Vagina (tissue), 2 donors: ENCODE results near the gene UROS. TPM values are rescaled to one million over a fixed set of nuclear protein-coding genes. Genes with fewer than 3 reads are reported as not detected.

Experiments
- DNase-seq, 2 donors: peaks; one replicate each; pipeline ENCODE4 v3.0.0-alpha.2; 2017; ENCODE audit errors: extremely low spot score in 2 of 2
- H3K27ac ChIP-seq: fragments of 200-600 bp; sonication (generic); one replicate; pipeline ENCODE4 v1.5.1; 2019
- H3K27me3 ChIP-seq: fragments of 200-600 bp; sonication (generic); one replicate; pipeline ENCODE4 v1.5.1; 2019
- H3K36me3 ChIP-seq, 2 donors: fragments of 200-600 bp; sonication (generic); one replicate each; pipeline ENCODE4 v1.5.1; 2017 to 2019
- H3K4me1 ChIP-seq: fragments of 200-600 bp; sonication (generic); one replicate; pipeline ENCODE4 v1.5.1; 2019
- H3K4me3 ChIP-seq, 2 donors: fragments of 200-600 bp; sonication (generic); 1 replicate in 1 of 2; 2 replicates in 1 of 2; pipeline ENCODE4 v1.5.1; 2016 to 2019
- H3K9me3 ChIP-seq: fragments of 200-600 bp; sonication (generic); one replicate; pipeline ENCODE4 v1.5.1; 2019
- CTCF ChIP-seq, 3 experiments: fragments of 450-650 bp in 2 of 3; fragments of 200-600 bp in 1 of 3; sonication (generic) in 1 of 3; IDR thresholded peaks; one replicate each; pipeline ENCODE4 v1.5.1; 2017 to 2019; ENCODE audit warnings: antibody characterized with exemption in 3 of 3, mild to moderate bottlenecking in 2 of 3, moderate library complexity in 2 of 3
- POLR2A ChIP-seq, 2 donors: fragments of 450-650 bp; IDR thresholded peaks; one replicate each; pipeline ENCODE4 v1.6.1; 2017; ENCODE audit warnings: antibody characterized with exemption in 2 of 2, mild to moderate bottlenecking in 2 of 2, moderate library complexity in 2 of 2
- POLR2AphosphoS5 ChIP-seq, 2 donors: sonication (generic); formaldehyde crosslinking; IDR thresholded peaks; one replicate each; pipeline ENCODE4 v1.9.0; 2017; ENCODE audit warnings: antibody characterized with exemption in 2 of 2, mild to moderate bottlenecking in 2 of 2, low read depth in 1 of 2; ENCODE audit not compliant: insufficient read depth in 1 of 2
- intact Hi-C: fragments of 100-400 bp; cut with DNase I; formaldehyde crosslinking; loops from one replicate; pipeline ENCODE4 v1.15.1; 2023
- total RNA-seq: library from RNA; depleted of rRNA; stranded (reverse); fragments of >200 nt; gene quantifications from one replicate; pipeline ENCODE4 v1.2.3, GENCODE V29; 2016

Gene UROS
- total RNA-seq, 1 donor from 2014 or later = 20.9 TPM

DNA sequence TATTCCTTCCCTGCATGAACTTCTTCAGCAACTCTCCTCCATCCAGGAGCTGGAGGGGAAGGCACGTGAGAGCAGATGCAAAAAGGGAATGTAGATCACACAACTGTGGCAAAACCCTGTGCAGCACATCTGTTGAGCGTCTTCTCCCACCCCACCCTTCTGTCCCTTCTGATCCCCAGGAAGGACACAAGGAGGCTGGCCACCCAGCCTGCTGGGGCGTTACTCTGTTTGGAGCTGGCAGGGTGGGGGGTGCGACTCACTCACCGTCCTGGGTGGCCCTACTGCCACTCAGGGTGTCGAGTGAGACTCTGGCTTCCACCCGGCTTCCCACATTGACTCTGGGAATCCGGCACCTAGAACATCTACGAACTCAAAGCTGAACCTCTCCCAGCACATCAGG is 37.3 kb downstream of the UROS start:
- Histone ChIP-seq H3K36me3 (peaks cover 0 to 12% of the 10 kb centered on the region in 2 donors), H3K4me3 (no peak overlapping the region), H3K27me3 (no peaks in the 10 kb centered on the region), H3K9me3 (no peaks in the 10 kb centered on the region), H3K4me1 (no peaks in the 10 kb centered on the region), H3K27ac (no peak overlapping the region)
- TF ChIP-seq CTCF (IDR thresholded peaks at IDR 0.05) (no peak), POLR2A (IDR thresholded peaks at IDR 0.05) (no peak), POLR2AphosphoS5 (IDR thresholded peaks at IDR 0.05; ENCODE audit: insufficient read depth in 1 of 2, low read depth in 1 of 2) (no peak)
- intact Hi-C loops = no loop called here
- no peak for DNase-seq

DNA sequence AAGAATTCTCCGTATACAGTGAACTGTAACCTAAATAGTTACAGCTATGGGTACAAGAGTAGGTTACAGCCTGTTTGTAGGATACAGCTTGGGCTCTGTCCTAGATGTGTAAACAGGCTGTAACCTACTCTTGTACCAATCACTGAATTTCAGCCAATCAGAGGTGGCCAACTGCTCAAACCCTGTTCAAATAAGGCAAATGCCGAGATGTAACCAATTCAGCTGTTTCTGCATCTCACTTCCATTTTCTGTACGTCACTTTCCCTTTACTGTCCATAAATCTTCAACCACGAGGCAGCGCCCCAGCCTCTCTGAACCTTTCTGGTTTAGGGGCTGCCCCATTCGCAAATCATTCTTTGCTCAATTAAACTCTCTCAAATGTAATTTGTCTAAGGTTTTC is 39.1 kb downstream of the UROS start:
- H3K4me3 ChIP-seq = no peak overlapping the region
- H3K27me3 ChIP-seq = no peaks in the 10 kb centered on the region
- H3K9me3 ChIP-seq = no peaks in the 10 kb centered on the region
- intact Hi-C loops = no loop called here
- no peak for DNase-seq
- H3K36me3 ChIP-seq = peaks cover 0 to 3% of the 10 kb centered on the region in 2 donors
- H3K27ac ChIP-seq = no peak overlapping the region
- TF ChIP-seq CTCF (IDR thresholded peaks at IDR 0.05) (no peak), POLR2A (IDR thresholded peaks at IDR 0.05) (no peak), POLR2AphosphoS5 (IDR thresholded peaks at IDR 0.05; ENCODE audit: insufficient read depth in 1 of 2, low read depth in 1 of 2) (no peak)
- H3K4me1 ChIP-seq = no peaks in the 10 kb centered on the region

GRCh38 chr10:125783408-125783807 is 39.6 kb downstream of the UROS start:
- intact Hi-C loops = no loop called here
- no peak for TF ChIP-seq POLR2A (IDR thresholded peaks at IDR 0.05)
- TF ChIP-seq POLR2AphosphoS5 (IDR thresholded peaks at IDR 0.05; ENCODE audit: insufficient read depth in 1 of 2, low read depth in 1 of 2) = no peak
- no peak for TF ChIP-seq CTCF (IDR thresholded peaks at IDR 0.05)

GRCh38 chr10:125782616-125783015 is 40.4 kb downstream of the UROS start:
- H3K27me3 ChIP-seq = no peaks in the 10 kb centered on the region
- intact Hi-C loops = no loop called here
- H3K4me3 ChIP-seq = no peak overlapping the region
- no peak for TF ChIP-seq POLR2AphosphoS5 (IDR thresholded peaks at IDR 0.05; ENCODE audit: insufficient read depth in 1 of 2, low read depth in 1 of 2)
- no peak for TF ChIP-seq CTCF (IDR thresholded peaks at IDR 0.05)
- TF ChIP-seq POLR2A (IDR thresholded peaks at IDR 0.05) = no peak
- no peak for DNase-seq
- H3K9me3 ChIP-seq = no peaks in the 10 kb centered on the region
- H3K27ac ChIP-seq = no peak overlapping the region
- H3K36me3 ChIP-seq = no peaks in the 10 kb centered on the region
- H3K4me1 ChIP-seq = no peaks in the 10 kb centered on the region

More at GRCh38 chr10:125783408-125783807, 39.6 kb downstream of the UROS start:
- no peak overlapping the region for H3K4me3 ChIP-seq
- no peaks in the 10 kb centered on the region for H3K4me1 ChIP-seq
- no peaks in the 10 kb centered on the region for H3K9me3 ChIP-seq
- H3K36me3 ChIP-seq = no peaks in the 10 kb centered on the region
- no peak overlapping the region for H3K27ac ChIP-seq
- DNase-seq = no peak
- no peaks in the 10 kb centered on the region for H3K27me3 ChIP-seq

DNA sequence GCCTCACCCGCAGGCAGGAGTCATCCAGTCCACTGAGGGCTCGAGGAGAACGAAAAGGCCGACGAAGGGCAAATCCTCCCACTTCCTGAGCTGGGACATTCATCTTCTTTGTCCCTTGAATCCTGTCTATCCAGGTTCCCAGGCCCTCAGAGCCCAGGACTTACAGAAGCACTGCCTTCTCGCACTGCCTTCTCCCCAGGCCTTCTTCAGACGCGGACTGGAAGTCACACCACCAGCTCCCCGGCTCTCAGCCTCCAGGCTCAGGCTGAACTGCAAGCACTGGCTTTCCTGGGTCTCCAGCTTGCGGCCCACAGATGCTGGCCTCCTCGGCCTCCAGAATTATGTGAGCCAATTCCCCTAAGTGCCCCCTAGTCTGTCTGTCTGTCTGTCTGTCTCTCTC is 41.0 kb downstream of the UROS start:
- intact Hi-C loops = no loop called here
- no peaks in the 10 kb centered on the region for H3K27me3 ChIP-seq
- H3K4me3 ChIP-seq = no peak overlapping the region
- H3K9me3 ChIP-seq = no peaks in the 10 kb centered on the region
- TF ChIP-seq CTCF (IDR thresholded peaks at IDR 0.05) (no peak), POLR2A (IDR thresholded peaks at IDR 0.05) (no peak), POLR2AphosphoS5 (IDR thresholded peaks at IDR 0.05; ENCODE audit: insufficient read depth in 1 of 2, low read depth in 1 of 2) (no peak)
- H3K36me3 ChIP-seq = no peaks in the 10 kb centered on the region
- no peak overlapping the region for H3K27ac ChIP-seq
- no peak for DNase-seq
- H3K4me1 ChIP-seq = no peaks in the 10 kb centered on the region
